ENCODE data around the gene NUP160.
"Not testable (repeated sequence)": the region's sequence is repeated elsewhere in the genome, so short reads cannot be mapped to it uniquely, and the experiment has no call there.

DNA sequence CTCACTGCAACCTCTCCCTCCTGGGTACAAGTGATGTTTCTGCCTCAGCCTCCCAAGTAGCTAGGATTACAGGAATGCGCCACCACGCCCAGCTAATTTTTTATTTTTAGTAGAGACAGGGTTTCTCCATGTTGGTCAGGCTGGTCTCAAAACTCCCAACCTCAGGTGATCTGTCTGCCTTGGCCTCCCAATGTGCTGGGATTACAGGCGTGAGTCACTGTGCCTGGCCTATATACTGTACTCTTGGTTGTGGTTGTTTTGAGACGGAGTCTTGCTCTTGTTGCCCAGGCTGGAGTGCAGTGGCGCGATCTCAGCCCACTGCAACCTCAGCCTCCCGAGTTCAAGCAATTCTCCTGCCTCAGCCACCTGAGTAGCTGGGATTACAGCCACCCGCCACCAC lies 58.1 kb downstream of the NUP160 start:
- not testable (repeated sequence) for TF ChIP-seq POLR2A (IDR thresholded peaks at IDR 0.05)
- TF ChIP-seq, protein P1, sequence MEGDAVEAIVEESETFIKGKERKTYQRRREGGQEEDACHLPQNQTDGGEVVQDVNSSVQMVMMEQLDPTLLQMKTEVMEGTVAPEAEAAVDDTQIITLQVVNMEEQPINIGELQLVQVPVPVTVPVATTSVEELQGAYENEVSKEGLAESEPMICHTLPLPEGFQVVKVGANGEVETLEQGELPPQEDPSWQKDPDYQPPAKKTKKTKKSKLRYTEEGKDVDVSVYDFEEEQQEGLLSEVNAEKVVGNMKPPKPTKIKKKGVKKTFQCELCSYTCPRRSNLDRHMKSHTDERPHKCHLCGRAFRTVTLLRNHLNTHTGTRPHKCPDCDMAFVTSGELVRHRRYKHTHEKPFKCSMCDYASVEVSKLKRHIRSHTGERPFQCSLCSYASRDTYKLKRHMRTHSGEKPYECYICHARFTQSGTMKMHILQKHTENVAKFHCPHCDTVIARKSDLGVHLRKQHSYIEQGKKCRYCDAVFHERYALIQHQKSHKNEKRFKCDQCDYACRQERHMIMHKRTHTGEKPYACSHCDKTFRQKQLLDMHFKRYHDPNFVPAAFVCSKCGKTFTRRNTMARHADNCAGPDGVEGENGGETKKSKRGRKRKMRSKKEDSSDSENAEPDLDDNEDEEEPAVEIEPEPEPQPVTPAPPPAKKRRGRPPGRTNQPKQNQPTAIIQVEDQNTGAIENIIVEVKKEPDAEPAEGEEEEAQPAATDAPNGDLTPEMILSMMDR (IDR thresholded peaks at IDR 0.05 in 4 of 5, conservative IDR thresholded peaks at IDR 0.05 in 1 of 5) = not testable (repeated sequence)
